Testis (tissue), 2 donors: ENCODE data around the gene KCTD15.
"Not testable (repeated sequence)": the region's sequence is repeated elsewhere in the genome, so short reads cannot be mapped to it uniquely, and the experiment has no call there.

ENCODE experiments used
- CTCF ChIP-seq, 3 experiments: fragments of 450-650 bp in 2 of 3; fragments of 200-600 bp in 1 of 3; sonication (generic) in 1 of 3; IDR thresholded peaks; one replicate each; pipeline ENCODE4 v1.5.1; 2016 to 2019; ENCODE audit warnings: antibody characterized with exemption in 3 of 3, mild to moderate bottlenecking in 2 of 3, moderate library complexity in 1 of 3
- POLR2A ChIP-seq: fragments of 450-650 bp; IDR thresholded peaks from one replicate; pipeline ENCODE4 v1.6.1; 2017; ENCODE audit warnings: antibody characterized with exemption, mild to moderate bottlenecking, moderate library complexity

GRCh38 chr19:33819078-33819477 is 22.4 kb downstream of the KCTD15 start:
- not testable (repeated sequence) for TF ChIP-seq CTCF (IDR thresholded peaks at IDR 0.05); POLR2A
